OCI-LY1 (cell line): ENCODE data around the gene TLK2.
A peak's percentile ranks its signal among the peaks of the same experiment; 100 is the strongest.

Experiments
- H2AFZ ChIP-seq: fragments of 200-600 bp; sonication (generic), shearing (Covaris generic); 2 replicates; pipeline ENCODE4 v1.6.0; 2014; ENCODE audit warnings: antibody characterized with exemption, mild to moderate bottlenecking, low read length
- H3F3A ChIP-seq: fragments of 200-600 bp; sonication (generic), shearing (Covaris generic); 2 replicates; pipeline ENCODE4 v1.6.0; 2014; ENCODE audit warnings: mild to moderate bottlenecking, antibody characterized with exemption, low read length, moderate library complexity; ENCODE audit not compliant: insufficient read depth
- H3K27ac ChIP-seq: fragments of 200-600 bp; sonication (generic); 2 replicates; pipeline ENCODE4 v1.5.1; 2014; ENCODE audit warnings: low read length, mixed run types, mild to moderate bottlenecking, low read depth; ENCODE audit not compliant: poor library complexity, severe bottlenecking
- H3K27me3 ChIP-seq: fragments of 200-600 bp; sonication (generic); 2 replicates; pipeline ENCODE4 v1.6.0; 2014; ENCODE audit warnings: antibody characterized with exemption, mild to moderate bottlenecking, low read length, moderate library complexity; ENCODE audit not compliant: insufficient read depth
- H3K36me3 ChIP-seq: fragments of 200-600 bp; sonication (generic); 2 replicates; pipeline ENCODE4 v1.6.1; 2014; ENCODE audit warnings: mild to moderate bottlenecking, antibody characterized with exemption, low read length, moderate library complexity, mixed read lengths; ENCODE audit not compliant: insufficient read depth
- H3K4me1 ChIP-seq: fragments of 200-600 bp; sonication (generic); 2 replicates; pipeline ENCODE4 v1.5.1; 2014; ENCODE audit warnings: mild to moderate bottlenecking, low read length, moderate library complexity; ENCODE audit not compliant: insufficient read depth, severe bottlenecking
- H3K4me2 ChIP-seq: fragments of 200-600 bp; sonication (generic), shearing (Covaris generic); 2 replicates; pipeline ENCODE4 v1.6.1; 2014; ENCODE audit warnings: low read length
- H3K4me3 ChIP-seq: fragments of 200-600 bp; sonication (generic); 2 replicates; pipeline ENCODE4 v1.5.1; 2014; ENCODE audit warnings: low read length, low read depth, mild to moderate bottlenecking, mixed read lengths; ENCODE audit not compliant: poor library complexity, severe bottlenecking
- H3K79me2 ChIP-seq: fragments of 200-600 bp; shearing (Covaris generic); 2 replicates; pipeline ENCODE4 v1.6.1; 2016; ENCODE audit warnings: mixed run types, low read length, mixed read lengths; ENCODE audit not compliant: insufficient read depth
- H3K9ac ChIP-seq: fragments of 200-600 bp; sonication (generic), shearing (Covaris generic); 2 replicates; pipeline ENCODE4 v1.6.1; 2014; ENCODE audit warnings: mild to moderate bottlenecking, low read length, mixed read lengths
- H3K9me2 ChIP-seq: fragments of 200-600 bp; sonication (generic), shearing (Covaris generic); 2 replicates; pipeline ENCODE4 v1.6.1; 2014; ENCODE audit warnings: low read depth, mild to moderate bottlenecking, low read length, mixed read lengths
- H3K9me3 ChIP-seq: fragments of 200-600 bp; shearing (Covaris generic); 2 replicates; pipeline ENCODE4 v1.6.1; 2014; ENCODE audit warnings: low read length, mixed read lengths
- H4K20me1 ChIP-seq: fragments of 200-600 bp; sonication (generic), shearing (Covaris generic); 2 replicates; pipeline ENCODE4 v1.6.0; 2016; ENCODE audit warnings: mild to moderate bottlenecking, low read length; ENCODE audit not compliant: insufficient read depth
- EZH2 ChIP-seq: fragments of 200-600 bp; sonication (generic), shearing (Covaris generic); IDR thresholded peaks from 2 replicates; pipeline ENCODE4 v1.8.0; 2017; ENCODE audit warnings: borderline replicate concordance, mixed run types, mild to moderate bottlenecking, antibody characterized with exemption, low read length, moderate library complexity, mixed read lengths
- TF ChIP-seq, protein P1 (sequence below): fragments of 200-600 bp; sonication (generic), shearing (Covaris generic); IDR thresholded peaks from 2 replicates; pipeline ENCODE4 v1.5.1; 2017; ENCODE audit warnings: mild to moderate bottlenecking, antibody characterized with exemption, low read length, moderate library complexity, mixed read lengths

The TLK2 gene

DNA sequence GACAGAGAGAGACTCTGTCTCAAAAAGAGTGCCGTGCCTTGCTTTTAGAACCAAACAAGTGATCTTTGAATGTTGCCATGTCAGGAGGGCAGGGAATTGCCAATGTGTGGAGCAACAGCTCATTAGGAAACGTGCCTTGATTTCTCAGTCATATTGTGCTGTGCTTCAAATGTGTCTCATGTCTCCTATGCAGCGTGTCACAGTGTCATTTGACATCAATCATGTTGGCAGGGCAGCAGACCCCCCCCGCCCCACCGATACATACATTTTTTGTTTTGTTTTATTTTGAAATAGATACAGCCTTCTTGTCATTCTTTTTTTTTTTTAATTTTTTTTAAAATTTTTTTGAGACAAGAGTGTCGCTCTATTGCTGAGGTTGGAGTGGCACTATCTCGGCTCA lies 170.9 kb downstream of the TLK2 start:
- H3K4me2 ChIP-seq = no peak overlapping the region
- H3K36me3 ChIP-seq = no peaks in the 10 kb centered on the region
- no peaks in the 10 kb centered on the region for H3K9me2 ChIP-seq
- H3K79me2 ChIP-seq = no peaks in the 10 kb centered on the region
- H3K9me3 ChIP-seq = no peaks in the 10 kb centered on the region
- H3K9ac ChIP-seq = no peak overlapping the region
- H3K27ac ChIP-seq = no peak overlapping the region
- TF ChIP-seq EZH2 = no peak
- TF ChIP-seq, protein P1, sequence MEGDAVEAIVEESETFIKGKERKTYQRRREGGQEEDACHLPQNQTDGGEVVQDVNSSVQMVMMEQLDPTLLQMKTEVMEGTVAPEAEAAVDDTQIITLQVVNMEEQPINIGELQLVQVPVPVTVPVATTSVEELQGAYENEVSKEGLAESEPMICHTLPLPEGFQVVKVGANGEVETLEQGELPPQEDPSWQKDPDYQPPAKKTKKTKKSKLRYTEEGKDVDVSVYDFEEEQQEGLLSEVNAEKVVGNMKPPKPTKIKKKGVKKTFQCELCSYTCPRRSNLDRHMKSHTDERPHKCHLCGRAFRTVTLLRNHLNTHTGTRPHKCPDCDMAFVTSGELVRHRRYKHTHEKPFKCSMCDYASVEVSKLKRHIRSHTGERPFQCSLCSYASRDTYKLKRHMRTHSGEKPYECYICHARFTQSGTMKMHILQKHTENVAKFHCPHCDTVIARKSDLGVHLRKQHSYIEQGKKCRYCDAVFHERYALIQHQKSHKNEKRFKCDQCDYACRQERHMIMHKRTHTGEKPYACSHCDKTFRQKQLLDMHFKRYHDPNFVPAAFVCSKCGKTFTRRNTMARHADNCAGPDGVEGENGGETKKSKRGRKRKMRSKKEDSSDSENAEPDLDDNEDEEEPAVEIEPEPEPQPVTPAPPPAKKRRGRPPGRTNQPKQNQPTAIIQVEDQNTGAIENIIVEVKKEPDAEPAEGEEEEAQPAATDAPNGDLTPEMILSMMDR = no peak
- peaks cover 19% of the 10 kb centered on the region for H3K4me1 ChIP-seq
- no peak overlapping the region for H3K4me3 ChIP-seq
- no peaks in the 10 kb centered on the region for H4K20me1 ChIP-seq
- H2AFZ ChIP-seq = no peak overlapping the region
- H3F3A ChIP-seq = no peaks in the 10 kb centered on the region
- peaks cover 2% of the 10 kb centered on the region; the same call in 1 of the 2 replicates for H3K27me3 ChIP-seq

DNA sequence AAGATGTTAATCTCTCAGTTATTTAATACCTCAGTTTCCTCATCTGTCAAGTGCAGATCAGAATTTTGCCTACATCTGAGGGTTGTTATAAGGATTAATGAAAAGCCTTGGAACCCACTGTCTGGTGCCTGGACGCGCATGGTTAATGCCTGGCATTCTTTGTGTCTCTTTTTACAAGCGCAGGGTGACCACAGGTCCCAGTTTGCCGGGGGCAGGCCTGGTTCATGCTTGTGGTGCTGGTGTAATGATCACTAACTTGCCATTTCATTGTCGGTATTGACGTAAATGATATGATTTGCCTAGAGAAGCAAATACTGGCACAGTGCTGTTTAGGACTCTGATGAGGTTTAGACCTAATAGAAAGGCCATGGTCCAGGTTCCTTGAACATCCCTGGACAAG lies 172.0 kb downstream of the TLK2 start:
- H2AFZ ChIP-seq = no peak overlapping the region

GRCh38 chr17:62652251-62653001 lies 173.8 kb downstream of the TLK2 start:
- Histone ChIP-seq H3K27ac (no peak overlapping the region), H3K4me3 (peak overlapping the region; percentile 59), H3K9ac (peak overlapping the region; percentile 51), H2AFZ (no peak overlapping the region), H3F3A (no peaks in the 10 kb centered on the region), H4K20me1 (no peaks in the 10 kb centered on the region), H3K27me3 (no peaks in the 10 kb centered on the region), H3K36me3 (no peaks in the 10 kb centered on the region), H3K4me1 (peaks cover 19% of the 10 kb centered on the region), H3K79me2 (no peaks in the 10 kb centered on the region), H3K4me2 (peak overlapping the region; percentile 70), H3K9me2 (no peaks in the 10 kb centered on the region), H3K9me3 (no peaks in the 10 kb centered on the region)
- TF ChIP-seq, protein P1 = no peak
- TF ChIP-seq EZH2 = no peak

More for the DNA sequence above, 172.0 kb downstream of the TLK2 start:
- no peak overlapping the region for H3K4me3 ChIP-seq
- no peak for TF ChIP-seq EZH2
- TF ChIP-seq, protein P1 = no peak
- H3F3A ChIP-seq = no peaks in the 10 kb centered on the region
- no peak overlapping the region for H3K9ac ChIP-seq
- H3K27me3 ChIP-seq = no peaks in the 10 kb centered on the region
- no peak overlapping the region for H3K27ac ChIP-seq
- no peaks in the 10 kb centered on the region for H3K9me2 ChIP-seq
- no peaks in the 10 kb centered on the region for H3K79me2 ChIP-seq
- no peaks in the 10 kb centered on the region for H3K36me3 ChIP-seq
- no peaks in the 10 kb centered on the region for H4K20me1 ChIP-seq
- peaks cover 19% of the 10 kb centered on the region for H3K4me1 ChIP-seq
- H3K9me3 ChIP-seq = no peaks in the 10 kb centered on the region
- no peak overlapping the region for H3K4me2 ChIP-seq
